Fibroblast of lung (primary cell): ENCODE measurements around the gene ACP1.

Source experiments
- EZH2 ChIP-seq: IDR thresholded peaks from 2 replicates; pipeline ENCODE4 v1.5.1; 2012; ENCODE audit warnings: low read length, control low read depth, mild to moderate bottlenecking; ENCODE audit errors: missing control alignments
- TF ChIP-seq, protein P1 (sequence below), 2 donors: IDR thresholded peaks in 1 of 2; conservative IDR thresholded peaks in 1 of 2; 1 replicate in 1 of 2; 2 replicates in 1 of 2; pipeline ENCODE4 v1.5.1; 2011 to 2012; ENCODE audit warnings: low read length in 2 of 2, control low read depth in 1 of 2, inconsistent platforms in 1 of 2, low read depth in 1 of 2, mild to moderate bottlenecking in 1 of 2

- TF ChIP-seq, protein P1, sequence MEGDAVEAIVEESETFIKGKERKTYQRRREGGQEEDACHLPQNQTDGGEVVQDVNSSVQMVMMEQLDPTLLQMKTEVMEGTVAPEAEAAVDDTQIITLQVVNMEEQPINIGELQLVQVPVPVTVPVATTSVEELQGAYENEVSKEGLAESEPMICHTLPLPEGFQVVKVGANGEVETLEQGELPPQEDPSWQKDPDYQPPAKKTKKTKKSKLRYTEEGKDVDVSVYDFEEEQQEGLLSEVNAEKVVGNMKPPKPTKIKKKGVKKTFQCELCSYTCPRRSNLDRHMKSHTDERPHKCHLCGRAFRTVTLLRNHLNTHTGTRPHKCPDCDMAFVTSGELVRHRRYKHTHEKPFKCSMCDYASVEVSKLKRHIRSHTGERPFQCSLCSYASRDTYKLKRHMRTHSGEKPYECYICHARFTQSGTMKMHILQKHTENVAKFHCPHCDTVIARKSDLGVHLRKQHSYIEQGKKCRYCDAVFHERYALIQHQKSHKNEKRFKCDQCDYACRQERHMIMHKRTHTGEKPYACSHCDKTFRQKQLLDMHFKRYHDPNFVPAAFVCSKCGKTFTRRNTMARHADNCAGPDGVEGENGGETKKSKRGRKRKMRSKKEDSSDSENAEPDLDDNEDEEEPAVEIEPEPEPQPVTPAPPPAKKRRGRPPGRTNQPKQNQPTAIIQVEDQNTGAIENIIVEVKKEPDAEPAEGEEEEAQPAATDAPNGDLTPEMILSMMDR (conservative IDR thresholded peaks at IDR 0.05 in 1 of 2, IDR thresholded peaks at IDR 0.05 in 1 of 2; ENCODE audit: low read depth in 1 of 2, low read length in 2 of 2) = no peak
- TF ChIP-seq EZH2 = peak; percentile 90
These were observed 24.8 kb downstream of the ACP1 start for GRCh38 chr2:289362-290089.
